A172 (cell line): ENCODE measurements around the gene BUD13. TPM values are rescaled to one million over a fixed set of nuclear protein-coding genes. Genes with fewer than 3 reads are reported as not detected.

ENCODE experiments used
- DNase-seq: peaks from one replicate; pipeline ENCODE4 v3.0.0-alpha.2; 2015; ENCODE audit warnings: low spot score
- total RNA-seq: library from RNA; depleted of rRNA; stranded (reverse); fragments of >200 nt; shearing (Covaris generic); gene quantifications from 2 replicates; pipeline ENCODE4 v1.2.3, GENCODE V29; 2014

Gene BUD13
- total RNA-seq, 1 experiment from 2014 or later = 13.8 TPM

GRCh38 chr11:116792869-116793771 is 20.3 kb upstream of the BUD13 start:
- DNase-seq = peak; percentile 27

- no peak for DNase-seq
These were observed 19.5 kb upstream of the BUD13 start for GRCh38 chr11:116792144-116792868.

GRCh38 chr11:116791813-116792143 is 19.0 kb upstream of the BUD13 start, which contains the start of gene APOA5:
Gene APOA5 (minus strand): TSS chr11:116791879. CDS start chr11:116791860, 19 bp downstream.
- DNase-seq = no peak

GRCh38 chr11:116791002-116791812 is 18.4 kb upstream of the BUD13 start:
- DNase-seq = no peak

- no peak for DNase-seq
These were observed 17.6 kb upstream of the BUD13 start for GRCh38 chr11:116790167-116791001.

GRCh38 chr11:116788975-116789374 is 16.2 kb upstream of the BUD13 start:
- no peak for DNase-seq

GRCh38 chr11:116788534-116788933 is 15.7 kb upstream of the BUD13 start:
- no peak for DNase-seq

GRCh38 chr11:116787786-116788486 is 15.1 kb upstream of the BUD13 start, which contains the start of gene ZPR1:
Gene ZPR1 (minus strand): TSS chr11:116788023. CDS start chr11:116787990, 33 bp downstream.
- peak; percentile 43 for DNase-seq

GRCh38 chr11:116787436-116787785 is 14.6 kb upstream of the BUD13 start:
- no peak for DNase-seq

GRCh38 chr11:116786966-116787365 is 14.2 kb upstream of the BUD13 start:
- no peak for DNase-seq

GRCh38 chr11:116786326-116786725 is 13.5 kb upstream of the BUD13 start:
- no peak for DNase-seq

GRCh38 chr11:116782728-116783127 is 9.9 kb upstream of the BUD13 start:
- no peak for DNase-seq

GRCh38 chr11:116778556-116778955 is 5.8 kb upstream of the BUD13 start:
- DNase-seq = no peak

GRCh38 chr11:116777056-116777455 is 4.3 kb upstream of the BUD13 start:
- no peak for DNase-seq

GRCh38 chr11:116776522-116776984 is 3.8 kb upstream of the BUD13 start:
- no peak for DNase-seq

GRCh38 chr11:116775975-116776374 is 3.2 kb upstream of the BUD13 start:
- DNase-seq = no peak

- no peak for DNase-seq
These were observed 1.9 kb upstream of the BUD13 start for GRCh38 chr11:116774661-116775060.

- DNase-seq = no peak
These were observed 663 bp upstream of the BUD13 start for GRCh38 chr11:116773203-116774097.

- no peak for DNase-seq
These were observed 852 bp downstream of the BUD13 start for GRCh38 chr11:116771935-116772334.
